ENCODE results near the gene PRDM16. TPM values are rescaled to one million over a fixed set of nuclear protein-coding genes. Genes with fewer than 3 reads are reported as not detected.

The PRDM16 gene
- total RNA-seq, 1 experiment from 2014 or later, result 0.17 TPM

DNA sequence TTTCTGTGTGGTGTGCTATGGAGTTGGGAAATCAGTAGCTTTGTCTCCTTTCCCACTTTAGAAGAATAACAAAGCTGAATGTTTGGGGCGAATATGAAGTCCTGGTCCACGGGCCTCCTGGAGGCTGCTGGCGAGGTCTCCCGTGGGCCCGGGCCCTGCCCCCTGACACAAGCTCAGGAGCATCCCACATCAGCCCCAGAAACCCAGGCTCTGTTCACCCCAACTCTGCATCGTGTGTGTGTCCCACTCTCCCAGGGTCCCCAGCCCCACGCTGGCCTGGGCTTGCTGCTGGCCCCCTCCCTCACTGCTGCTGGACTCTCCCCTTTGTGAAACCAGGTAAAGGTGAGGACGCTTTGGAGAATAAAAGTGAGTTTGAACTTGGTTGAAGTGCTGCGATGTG, 8.1 kb downstream of the PRDM16 start:
- H2AK5ac ChIP-seq (ENCODE audit: insufficient read length, low read length), result no peak overlapping the region
- H3K18ac ChIP-seq (ENCODE audit: insufficient read length, low read depth, low read length), result no peak overlapping the region
- no peaks in the 10 kb centered on the region for H3K79me1 ChIP-seq (ENCODE audit: insufficient read depth, low read depth, low read length, poor library complexity, severe bottlenecking)
- peaks cover 3% of the 10 kb centered on the region for H3K23me2 ChIP-seq (ENCODE audit: insufficient read length, low read depth, low read length, poor library complexity, severe bottlenecking)
- H4K5ac ChIP-seq (ENCODE audit: insufficient read length, low read depth, low read length), result no peak overlapping the region
- no peaks in the 10 kb centered on the region for H3K36me3 Mint-ChIP-seq (ENCODE audit: insufficient read depth in 1 of 3, low read depth in 3 of 3)
- no peaks in the 10 kb centered on the region for H4K20me1 ChIP-seq (ENCODE audit: control insufficient read depth, insufficient read depth, insufficient read length)
- no peak overlapping the region for H3K14ac ChIP-seq (ENCODE audit: insufficient read depth, low read length)
- no peak overlapping the region for H3K27ac Mint-ChIP-seq
- no peaks in the 10 kb centered on the region; a peak in 1 of 5 replicates for H3K9me3 Mint-ChIP-seq
- no peak overlapping the region for H4K8ac ChIP-seq (replicated peaks; ENCODE audit: insufficient read length, low read depth, low read length)
- no peak overlapping the region for H3K4me3 Mint-ChIP-seq
- H2BK15ac ChIP-seq (ENCODE audit: low read depth, low read length), result no peak overlapping the region
- H3K4me1 ChIP-seq (ENCODE audit: insufficient read depth, low read length), result peaks cover 4% of the 10 kb centered on the region; the same call in 1 of the 2 replicates
- no peak for DNase-seq
- no peak overlapping the region for H3T11ph ChIP-seq (ENCODE audit: low read length)
- no peak overlapping the region for H2AFZ ChIP-seq (ENCODE audit: low read length)
- H3K27me3 Mint-ChIP-seq (ENCODE audit: low read depth), result peaks cover 50% of the 10 kb centered on the region
- no CpG with 5 or more reads among the region's 9 CpGs for WGBS (ENCODE audit: extremely low coverage, insufficient read length, low lambda C conversion rate)
- H3K27me3 ChIP-seq (ENCODE audit: insufficient read depth, low read length), result peaks cover 26% of the 10 kb centered on the region
- no peak overlapping the region for H2BK20ac ChIP-seq (ENCODE audit: low read depth, low read length, poor library complexity, severe bottlenecking)
- H3K9ac ChIP-seq (ENCODE audit: extremely low read depth, insufficient read length, low read length), result no peak overlapping the region
- no peak overlapping the region for H4K91ac ChIP-seq (ENCODE audit: insufficient read length, low read depth, low read length)
- TF ChIP-seq, protein P1, sequence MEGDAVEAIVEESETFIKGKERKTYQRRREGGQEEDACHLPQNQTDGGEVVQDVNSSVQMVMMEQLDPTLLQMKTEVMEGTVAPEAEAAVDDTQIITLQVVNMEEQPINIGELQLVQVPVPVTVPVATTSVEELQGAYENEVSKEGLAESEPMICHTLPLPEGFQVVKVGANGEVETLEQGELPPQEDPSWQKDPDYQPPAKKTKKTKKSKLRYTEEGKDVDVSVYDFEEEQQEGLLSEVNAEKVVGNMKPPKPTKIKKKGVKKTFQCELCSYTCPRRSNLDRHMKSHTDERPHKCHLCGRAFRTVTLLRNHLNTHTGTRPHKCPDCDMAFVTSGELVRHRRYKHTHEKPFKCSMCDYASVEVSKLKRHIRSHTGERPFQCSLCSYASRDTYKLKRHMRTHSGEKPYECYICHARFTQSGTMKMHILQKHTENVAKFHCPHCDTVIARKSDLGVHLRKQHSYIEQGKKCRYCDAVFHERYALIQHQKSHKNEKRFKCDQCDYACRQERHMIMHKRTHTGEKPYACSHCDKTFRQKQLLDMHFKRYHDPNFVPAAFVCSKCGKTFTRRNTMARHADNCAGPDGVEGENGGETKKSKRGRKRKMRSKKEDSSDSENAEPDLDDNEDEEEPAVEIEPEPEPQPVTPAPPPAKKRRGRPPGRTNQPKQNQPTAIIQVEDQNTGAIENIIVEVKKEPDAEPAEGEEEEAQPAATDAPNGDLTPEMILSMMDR (conservative IDR thresholded peaks at IDR 0.05), result no peak
- H3K4me1 Mint-ChIP-seq, result peaks cover 8 to 20% of the 10 kb centered on the region in 2 experiments; a peak in 3 of 4 replicates
- H3K9me3 ChIP-seq (ENCODE audit: control insufficient read depth, low read depth, low read length), result no peaks in the 10 kb centered on the region
- H3K79me2 ChIP-seq (ENCODE audit: insufficient read depth, low read length), result no peaks in the 10 kb centered on the region
- H2BK12ac ChIP-seq (ENCODE audit: insufficient read length, low read depth, low read length), result no peak overlapping the region
- no peak overlapping the region for H2BK120ac ChIP-seq (ENCODE audit: low read depth, low read length, poor library complexity, severe bottlenecking)
- no peak overlapping the region for H3K23ac ChIP-seq (ENCODE audit: insufficient read length, low read depth, low read length)
- H3K56ac ChIP-seq (ENCODE audit: insufficient read length, low read depth, low read length), result no peak overlapping the region
- H3K4me2 ChIP-seq (ENCODE audit: insufficient read depth, insufficient read length, low read length), result no peak overlapping the region
- no peak overlapping the region for H2BK5ac ChIP-seq (ENCODE audit: insufficient read length, low read length)
- no peak overlapping the region for H3K27ac ChIP-seq (ENCODE audit: insufficient read length, low read depth, low read length)
- no peak overlapping the region for H3K4ac ChIP-seq (ENCODE audit: low read depth, low read length)

Measured in H9 (cell line).